ENCODE measurements around the gene RIMOC1. TPM values are rescaled to one million over a fixed set of nuclear protein-coding genes. Genes with fewer than 3 reads are reported as not detected.

Gene RIMOC1
- total and polyA plus RNA-seq, 10 of the 15 experiments (the other 5 are each of a cell fraction or from before 2014, with no cell fraction given) = 3.9 to 33.1 (median 16.0) TPM

- TF ChIP-seq ZNF592 (IDR thresholded peaks at IDR 0.05) (0 out of 2 replicates have a peak, but pooled peaks have one; percentile 64), FOXM1 (IDR thresholded peaks at IDR 0.05; ENCODE audit: low read depth, low read length) (peak; percentile 32; the same call in 1 of the 2 replicates), SUPT20H (IDR thresholded peaks at IDR 0.05; ENCODE audit: borderline replicate concordance, control insufficient read depth, low read depth, low read length) (no peak), NFYB (IDR thresholded peaks at IDR 0.05; ENCODE audit: insufficient read depth, low read depth, low read length) (no peak), LARP7 (IDR thresholded peaks at IDR 0.05) (peak; percentile 74), BCLAF1 (IDR thresholded peaks at IDR 0.05) (no peak), BACH1 (IDR thresholded peaks at IDR 0.05; ENCODE audit: borderline replicate concordance) (peak; percentile 95), IRF4 (IDR thresholded peaks at IDR 0.05; ENCODE audit: low read depth, low read length) (0 out of 2 replicates have a peak, but pooled peaks have one; percentile 61), POU2F2 (IDR thresholded peaks at IDR 0.05; ENCODE audit: borderline replicate concordance, low read depth, low read length) (peak; percentile 74; the same call in 2 of the 3 replicates), PRDM15 (CRISPR knock-in tag; IDR thresholded peaks at IDR 0.05) (no peak), BRCA1 (IDR thresholded peaks at IDR 0.05; ENCODE audit: low read depth, low read length) (no peak), BCL3 (IDR thresholded peaks at IDR 0.05; ENCODE audit: borderline replicate concordance, insufficient read depth, low read depth, low read length, poor library complexity, severe bottlenecking) (peak; percentile 37), MAX (IDR thresholded peaks at IDR 0.05; ENCODE audit: low read depth, low read length) (peak; percentile 86)
These were observed 20.9 kb downstream of the RIMOC1 start, which contains the start of gene FBXO4 (continued) for GRCh38 chr5:41924872-41925554.
